Dendritic cell treated with granulocyte-macrophage colony-stimulating factor and Interleukin-4, amounts not matched to agents 40 ng/mL and 50 ng/mL, for 4 days (primary cell): ENCODE measurements around the gene CDR2.
A peak's percentile ranks its signal among the peaks of the same experiment; 100 is the strongest.
"Not testable (repeated sequence)": the region's sequence is repeated elsewhere in the genome, so short reads cannot be mapped to it uniquely, and the experiment has no call there.

Source experiments
- H3K27ac Mint-ChIP-seq: one replicate; pipeline ENCODE4 v1.8.0; 2022; ENCODE audit warnings: mild to moderate bottlenecking, mixed read lengths
- H3K27me3 Mint-ChIP-seq: one replicate; pipeline ENCODE4 v1.8.0; 2022; ENCODE audit warnings: mild to moderate bottlenecking, mixed read lengths
- H3K36me3 Mint-ChIP-seq: one replicate; pipeline ENCODE4 v1.8.0; 2022; ENCODE audit warnings: low read depth, mixed read lengths
- H3K4me1 Mint-ChIP-seq: one replicate; pipeline ENCODE4 v1.8.0; 2022; ENCODE audit warnings: low read depth, mixed read lengths
- H3K4me3 Mint-ChIP-seq: one replicate; pipeline ENCODE4 v1.8.0; 2022; ENCODE audit warnings: mild to moderate bottlenecking, moderate library complexity, mixed read lengths
- H3K9me3 Mint-ChIP-seq: one replicate; pipeline ENCODE4 v1.8.0; 2022; ENCODE audit warnings: mixed read lengths
- intact Hi-C: fragments of 100-400 bp; cut with micrococcal nuclease; formaldehyde crosslinking; loops from one replicate; pipeline ENCODE4 v1.15.0; 2022

CDR2 gene

GRCh38 chr16:22374311-22375116 lies at the start of gene CDR2:
TSS of gene CDR2 (minus strand) at chr16:22374619. CDS start at chr16:22374309, 310 bp downstream.
- Mint-ChIP-seq H3K4me1 (peaks cover 47% of the 10 kb centered on the region), H3K27me3 (peaks cover 6% of the 10 kb centered on the region), H3K36me3 (peaks cover 24% of the 10 kb centered on the region), H3K9me3 (no peaks in the 10 kb centered on the region), H3K27ac (peak within 1 kb of the TSS; percentile 79), H3K4me3 (peak within 1 kb of the TSS; percentile 83)
- intact Hi-C loops: loop anchor here (2.0 to 5.0 kb wide), 2 partner anchors 42 to 54 kb away; no protein-coding TSS in a partner anchor

GRCh38 chr16:22423716-22424115 lies 49.3 kb upstream of the CDR2 start:
- no peak overlapping the region for H3K27ac Mint-ChIP-seq
- no peaks in the 10 kb centered on the region for H3K4me1 Mint-ChIP-seq

DNA sequence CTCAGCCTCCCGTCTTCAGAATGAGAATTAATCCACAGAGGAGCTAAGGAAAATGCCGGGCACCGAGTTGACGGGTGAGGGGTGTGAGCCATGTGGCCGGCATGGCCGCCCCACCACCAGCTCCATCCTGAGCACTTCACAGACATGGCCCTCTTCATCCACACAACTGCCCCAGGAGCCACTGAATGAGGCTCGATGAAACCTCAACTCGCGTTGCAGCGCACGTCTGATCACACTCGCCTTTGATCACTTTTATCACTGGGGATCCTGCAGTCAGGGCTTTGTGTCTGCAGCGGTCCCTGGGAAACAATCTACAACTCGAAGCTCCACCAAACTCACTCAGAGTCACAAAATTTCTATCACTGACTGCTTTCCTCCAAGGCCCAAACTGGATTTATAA lies 46.7 kb upstream of the CDR2 start:
- no peak overlapping the region for H3K4me3 Mint-ChIP-seq

More at GRCh38 chr16:22423716-22424115, 49.3 kb upstream of the CDR2 start:
- Mint-ChIP-seq H3K9me3 (no peaks in the 10 kb centered on the region), H3K36me3 (peaks cover 98% of the 10 kb centered on the region), H3K27me3 (no peaks in the 10 kb centered on the region), H3K4me3 (no peak overlapping the region)
- intact Hi-C loops: no loop called here

DNA sequence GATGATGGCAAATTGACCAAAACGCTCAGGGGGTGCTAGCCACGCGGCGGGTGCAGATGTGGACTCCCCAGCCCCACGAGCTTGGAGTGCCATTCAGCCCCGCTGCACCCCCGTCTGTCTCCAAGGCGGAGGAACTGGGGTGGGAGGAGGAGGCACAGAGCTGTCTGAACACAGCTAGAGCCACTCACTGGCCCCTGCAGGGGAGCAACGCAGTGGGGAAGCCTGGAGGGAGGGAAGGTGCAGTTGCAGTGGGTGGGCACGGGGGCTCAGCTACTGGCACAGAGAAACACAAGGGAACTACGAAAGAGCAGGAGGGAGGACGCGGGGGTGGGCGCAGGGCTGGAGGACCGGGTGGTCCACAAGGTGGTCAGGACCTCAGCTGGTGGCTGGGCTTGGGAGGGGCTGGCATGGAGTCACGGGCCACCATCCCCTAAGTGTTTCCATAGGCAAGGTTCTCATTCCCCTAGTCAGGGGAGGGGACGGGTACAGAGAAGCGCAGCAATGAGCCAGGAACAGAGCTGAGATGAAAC lies 46.3 kb upstream of the CDR2 start:
- intact Hi-C loops: no loop called here
- H3K27ac Mint-ChIP-seq: no peak overlapping the region
- peaks cover 76% of the 10 kb centered on the region for H3K36me3 Mint-ChIP-seq
- no peaks in the 10 kb centered on the region for H3K27me3 Mint-ChIP-seq
- no peaks in the 10 kb centered on the region for H3K9me3 Mint-ChIP-seq
- peaks cover 11% of the 10 kb centered on the region for H3K4me1 Mint-ChIP-seq
- H3K4me3 Mint-ChIP-seq: no peak overlapping the region

More for the DNA sequence above, 46.7 kb upstream of the CDR2 start:
- Mint-ChIP-seq H3K27me3 (no peaks in the 10 kb centered on the region), H3K27ac (no peak overlapping the region), H3K4me1 (peaks cover 11% of the 10 kb centered on the region), H3K9me3 (no peaks in the 10 kb centered on the region), H3K36me3 (peaks cover 76% of the 10 kb centered on the region)
- intact Hi-C loops: no loop called here

- Mint-ChIP-seq H3K4me3 (no peak overlapping the region), H3K27me3 (no peaks in the 10 kb centered on the region), H3K27ac (no peak overlapping the region), H3K36me3 (peaks cover 69% of the 10 kb centered on the region), H3K9me3 (no peaks in the 10 kb centered on the region), H3K4me1 (peaks cover 11% of the 10 kb centered on the region)
- intact Hi-C loops: no loop called here
Observed at GRCh38 chr16:22419908-22420307, 45.5 kb upstream of the CDR2 start.

DNA sequence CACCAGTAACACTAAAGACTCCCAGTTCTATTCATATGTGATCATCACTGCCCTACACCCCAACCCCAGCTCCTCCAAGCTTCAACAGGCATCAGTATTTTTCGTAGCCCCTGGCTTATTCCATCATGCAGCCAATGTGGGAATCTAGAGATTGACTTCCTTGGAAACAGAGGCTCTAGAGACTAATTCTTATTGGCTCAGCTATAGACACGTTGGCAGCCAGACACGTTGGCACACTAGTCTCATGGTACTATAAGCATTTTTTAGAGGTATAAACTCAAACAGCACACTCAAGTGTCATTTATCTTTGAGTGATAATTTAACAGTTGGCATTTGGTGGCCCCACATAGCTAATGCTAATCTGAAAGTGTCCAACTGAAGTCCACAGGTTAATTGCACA lies 44.4 kb upstream of the CDR2 start:
- H3K9me3 Mint-ChIP-seq: no peaks in the 10 kb centered on the region
- no peak overlapping the region for H3K4me3 Mint-ChIP-seq
- H3K27ac Mint-ChIP-seq: peak overlapping the region; percentile 38
- peaks cover 11% of the 10 kb centered on the region for H3K4me1 Mint-ChIP-seq
- intact Hi-C loops: no loop called here
- no peaks in the 10 kb centered on the region for H3K27me3 Mint-ChIP-seq
- H3K36me3 Mint-ChIP-seq: peaks cover 61% of the 10 kb centered on the region

- H3K9me3 Mint-ChIP-seq, H3K27ac Mint-ChIP-seq, intact Hi-C loops, H3K27me3 Mint-ChIP-seq, H3K4me3 Mint-ChIP-seq: not testable (repeated sequence)
- peaks cover 56% of the 10 kb centered on the region for H3K36me3 Mint-ChIP-seq
- H3K4me1 Mint-ChIP-seq: peaks cover 11% of the 10 kb centered on the region
Observed at GRCh38 chr16:22417798-22418197, 43.4 kb upstream of the CDR2 start.

DNA sequence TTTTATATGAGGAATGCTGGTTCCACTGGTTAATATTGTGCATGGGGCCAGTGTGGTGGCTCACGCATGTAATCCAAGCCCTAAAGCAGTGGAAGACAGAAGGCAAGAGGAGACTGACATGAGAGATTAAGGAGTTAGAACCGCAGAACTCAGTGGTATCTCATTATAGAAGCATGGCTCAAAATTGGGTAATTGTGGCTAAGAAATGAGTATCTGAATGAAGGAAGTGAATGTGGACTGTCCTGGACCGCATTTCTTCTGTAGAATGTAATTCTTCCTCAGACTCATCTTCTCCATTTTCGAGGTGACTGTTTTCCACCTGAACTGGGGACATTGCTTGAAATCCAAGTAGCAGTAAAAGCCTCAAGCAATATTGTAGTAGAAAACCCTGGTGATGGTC lies 42.6 kb upstream of the CDR2 start:
- H3K27me3 Mint-ChIP-seq: no peaks in the 10 kb centered on the region
- H3K36me3 Mint-ChIP-seq: peaks cover 49% of the 10 kb centered on the region
- intact Hi-C loops: no loop called here

DNA sequence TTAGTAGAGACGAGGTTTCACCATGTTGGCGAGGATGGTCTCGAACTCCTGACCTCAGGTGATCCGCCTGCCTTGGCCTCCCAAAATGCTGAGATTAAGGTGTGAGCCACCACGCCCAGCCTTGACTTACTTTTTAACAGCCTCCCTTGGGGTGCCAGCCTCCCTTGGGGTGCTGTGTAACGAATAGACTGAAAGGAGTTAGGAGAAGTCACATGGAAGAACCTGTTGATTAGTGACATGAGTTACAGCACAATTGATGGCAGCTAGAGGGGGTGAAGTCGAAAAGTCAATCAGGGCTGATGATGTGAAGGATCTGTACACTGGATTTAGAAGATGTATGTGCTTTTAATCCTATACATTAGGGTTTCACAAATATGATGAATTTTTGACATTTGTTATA lies 39.4 kb upstream of the CDR2 start:
- Mint-ChIP-seq H3K4me3 (no peak overlapping the region), H3K9me3 (no peaks in the 10 kb centered on the region), H3K36me3 (peaks cover 18% of the 10 kb centered on the region), H3K27ac (no peak overlapping the region), H3K27me3 (no peaks in the 10 kb centered on the region), H3K4me1 (peaks cover 11% of the 10 kb centered on the region)
- intact Hi-C loops: no loop called here

More for the DNA sequence above, 42.6 kb upstream of the CDR2 start:
- no peaks in the 10 kb centered on the region for H3K9me3 Mint-ChIP-seq
- no peak overlapping the region for H3K4me3 Mint-ChIP-seq
- H3K4me1 Mint-ChIP-seq: peaks cover 11% of the 10 kb centered on the region
- H3K27ac Mint-ChIP-seq: no peak overlapping the region

DNA sequence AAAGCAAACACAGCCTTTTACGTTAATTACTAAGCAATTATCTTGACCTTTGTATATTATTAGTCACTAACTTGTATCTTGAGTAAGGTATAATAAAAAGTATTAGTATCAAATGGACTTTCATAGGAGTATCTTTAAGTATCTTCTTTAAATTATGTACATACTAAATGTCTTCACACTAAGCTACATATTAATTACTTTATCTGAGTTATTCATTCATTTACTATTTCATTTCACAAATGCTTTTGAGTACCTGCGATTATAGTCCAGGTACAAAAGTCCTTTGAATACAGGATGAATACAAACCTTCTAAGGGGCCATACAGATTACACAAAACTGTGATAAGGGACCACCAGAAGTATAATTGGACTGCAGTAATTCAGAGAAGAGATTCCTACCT lies 33.1 kb upstream of the CDR2 start:
- Mint-ChIP-seq H3K27ac (no peak overlapping the region), H3K4me3 (no peak overlapping the region), H3K4me1 (no peaks in the 10 kb centered on the region), H3K9me3 (no peaks in the 10 kb centered on the region), H3K36me3 (peaks cover 11% of the 10 kb centered on the region), H3K27me3 (no peaks in the 10 kb centered on the region)
- intact Hi-C loops: no loop called here

DNA sequence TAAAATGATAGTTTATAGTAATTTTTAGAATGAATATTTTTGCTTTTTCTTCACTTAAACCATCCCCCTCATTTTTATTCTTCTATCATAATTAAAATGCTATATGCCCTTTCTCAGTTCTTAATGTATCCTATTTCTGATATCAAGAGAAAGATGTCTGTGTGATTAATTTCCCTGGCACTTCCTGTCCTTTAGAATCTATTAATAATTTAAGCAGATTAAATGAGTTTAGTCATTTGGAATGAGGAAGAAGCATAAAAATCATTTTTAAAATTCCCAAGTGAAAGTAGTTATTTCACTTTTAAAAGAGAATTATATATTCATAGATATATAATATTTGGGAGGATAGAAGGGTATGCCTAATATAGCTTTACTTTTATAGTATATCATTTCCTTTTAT lies 27.8 kb upstream of the CDR2 start:
- intact Hi-C loops: no loop called here
- Mint-ChIP-seq H3K4me1 (peaks cover 11% of the 10 kb centered on the region), H3K27me3 (no peaks in the 10 kb centered on the region), H3K27ac (no peak overlapping the region), H3K4me3 (no peak overlapping the region), H3K36me3 (peaks cover 11% of the 10 kb centered on the region), H3K9me3 (no peaks in the 10 kb centered on the region)

DNA sequence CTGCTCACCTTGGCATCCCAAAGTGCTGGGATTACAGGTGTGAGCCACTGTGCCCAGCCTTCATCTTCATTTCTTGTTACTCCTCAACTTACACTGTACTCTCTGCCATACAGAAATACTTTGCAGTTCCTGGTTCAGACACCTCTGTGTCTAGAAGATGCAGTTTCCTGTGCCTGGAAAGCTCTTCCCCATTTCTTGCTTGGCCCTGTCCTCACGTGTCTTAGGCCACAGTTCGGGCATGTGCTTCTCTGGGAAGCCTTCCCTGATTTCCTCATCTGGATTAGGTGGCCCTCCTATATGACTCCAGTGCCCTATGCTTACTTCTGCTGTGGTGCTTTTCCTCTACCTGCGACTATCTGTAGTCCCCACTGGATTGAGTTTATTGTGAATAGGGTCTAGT lies 26.5 kb upstream of the CDR2 start:
- H3K4me1 Mint-ChIP-seq: peaks cover 11% of the 10 kb centered on the region
- intact Hi-C loops: no loop called here
- H3K36me3 Mint-ChIP-seq: peaks cover 3% of the 10 kb centered on the region
- no peaks in the 10 kb centered on the region for H3K9me3 Mint-ChIP-seq
- no peak overlapping the region for H3K4me3 Mint-ChIP-seq
- H3K27me3 Mint-ChIP-seq: no peaks in the 10 kb centered on the region
- H3K27ac Mint-ChIP-seq: no peak overlapping the region

DNA sequence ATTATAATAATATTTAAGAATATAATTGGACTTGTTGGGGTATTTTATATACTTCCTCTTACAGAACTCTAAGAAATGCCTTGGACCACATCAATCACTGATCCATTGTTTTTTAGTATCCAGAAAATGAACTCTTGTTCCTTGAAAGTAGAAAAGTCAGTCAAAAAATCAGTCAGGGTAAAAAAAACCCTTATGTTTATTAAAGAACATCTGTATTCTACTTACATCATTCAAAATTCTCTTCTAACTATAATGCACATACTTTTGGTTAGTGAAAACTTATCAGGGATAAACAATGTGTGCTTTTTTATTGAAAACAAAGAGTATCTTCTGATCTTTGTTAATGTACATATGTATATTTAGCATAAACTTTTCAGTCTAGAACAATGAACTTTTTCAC lies 23.5 kb upstream of the CDR2 start:
- peaks cover 11% of the 10 kb centered on the region for H3K4me1 Mint-ChIP-seq
- H3K36me3 Mint-ChIP-seq: no peaks in the 10 kb centered on the region
- H3K4me3 Mint-ChIP-seq: no peak overlapping the region
- H3K27me3 Mint-ChIP-seq: no peaks in the 10 kb centered on the region
- intact Hi-C loops: no loop called here
- H3K27ac Mint-ChIP-seq: no peak overlapping the region
- no peaks in the 10 kb centered on the region for H3K9me3 Mint-ChIP-seq

GRCh38 chr16:22397464-22397863 lies 23.0 kb upstream of the CDR2 start:
- intact Hi-C loops: no loop called here
- Mint-ChIP-seq H3K27ac (no peak overlapping the region), H3K36me3 (no peaks in the 10 kb centered on the region), H3K4me3 (no peak overlapping the region), H3K27me3 (no peaks in the 10 kb centered on the region), H3K9me3 (no peaks in the 10 kb centered on the region), H3K4me1 (peaks cover 11% of the 10 kb centered on the region)

DNA sequence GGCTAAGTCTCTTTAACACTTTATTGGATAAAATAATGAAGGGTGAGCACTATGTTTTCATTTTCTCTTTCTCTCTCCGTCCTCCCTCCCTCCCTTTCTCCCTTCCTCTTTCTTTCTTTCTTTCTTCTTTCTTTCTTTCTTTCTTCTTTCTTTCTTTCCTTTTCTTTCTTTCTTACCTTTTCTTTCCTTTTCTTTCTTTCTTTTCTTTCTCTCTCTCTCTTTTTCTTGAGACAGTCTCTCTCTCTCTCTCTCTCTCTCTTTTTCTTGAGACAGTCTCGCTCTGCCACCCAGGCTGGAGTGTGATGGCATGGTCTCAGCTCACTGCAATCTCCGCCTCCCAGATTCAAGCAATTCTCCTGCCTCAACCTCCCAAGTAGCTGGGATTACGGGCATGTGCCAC lies 21.5 kb upstream of the CDR2 start:
- intact Hi-C loops: no loop called here
- Mint-ChIP-seq H3K4me1 (peaks cover 7% of the 10 kb centered on the region), H3K27me3 (no peaks in the 10 kb centered on the region), H3K4me3 (no peak overlapping the region), H3K36me3 (no peaks in the 10 kb centered on the region), H3K9me3 (no peaks in the 10 kb centered on the region), H3K27ac (no peak overlapping the region)
